ENCODE results near the gene DYNLT5. TPM values are rescaled to one million over a fixed set of nuclear protein-coding genes. Genes with fewer than 3 reads are reported as not detected.
A peak's percentile ranks its signal among the peaks of the same experiment; 100 is the strongest.
"Not testable (repeated sequence)": the region's sequence is repeated elsewhere in the genome, so short reads cannot be mapped to it uniquely, and the experiment has no call there.

Gene DYNLT5
- not detected for polyA plus RNA-seq (2012; ENCODE audit: missing spikeins)

GRCh38 chr1:66752000-66752592, at the start of gene DYNLT5:
Gene DYNLT5 (plus strand): TSS chr1:66752459. CDS start chr1:66754659, 2,200 bp downstream.
- FAIRE-seq (no peak), DNase-seq (ENCODE audit: insufficient read length) (no peak)
- no peak for TF ChIP-seq POLR2A (IDR thresholded peaks at IDR 0.05; ENCODE audit: low read depth, low read length)
- TF ChIP-seq TAF1 (IDR thresholded peaks at IDR 0.05; ENCODE audit: borderline replicate concordance, low read depth, low read length): no peak
- TF ChIP-seq POLR2AphosphoS5 (IDR thresholded peaks at IDR 0.05; ENCODE audit: low read depth, low read length): no peak

- no peak for FAIRE-seq
- no peak for DNase-seq (ENCODE audit: insufficient read length)
- TF ChIP-seq POLR2A (IDR thresholded peaks at IDR 0.05; ENCODE audit: low read depth, low read length) (no peak), POLR2AphosphoS5 (IDR thresholded peaks at IDR 0.05; ENCODE audit: low read depth, low read length) (no peak), TAF1 (IDR thresholded peaks at IDR 0.05; ENCODE audit: borderline replicate concordance, low read depth, low read length) (no peak)
These were observed 47.9 kb upstream of the DYNLT5 start for GRCh38 chr1:66704177-66704875.

- DNase-seq (ENCODE audit: insufficient read length) (no peak), FAIRE-seq (no peak)
- TF ChIP-seq POLR2AphosphoS5 (IDR thresholded peaks at IDR 0.05; ENCODE audit: low read depth, low read length) (no peak), POLR2A (IDR thresholded peaks at IDR 0.05; ENCODE audit: low read depth, low read length) (no peak), TAF1 (IDR thresholded peaks at IDR 0.05; ENCODE audit: borderline replicate concordance, low read depth, low read length) (no peak)
These were observed 47.1 kb upstream of the DYNLT5 start for GRCh38 chr1:66705110-66705509.

- DNase-seq (ENCODE audit: insufficient read length) (no peak), FAIRE-seq (no peak)
- TF ChIP-seq POLR2AphosphoS5 (IDR thresholded peaks at IDR 0.05; ENCODE audit: low read depth, low read length) (no peak), POLR2A (IDR thresholded peaks at IDR 0.05; ENCODE audit: low read depth, low read length) (no peak), TAF1 (IDR thresholded peaks at IDR 0.05; ENCODE audit: borderline replicate concordance, low read depth, low read length) (no peak)
These were observed 40.8 kb upstream of the DYNLT5 start for GRCh38 chr1:66711420-66711819.

GRCh38 chr1:66712839-66713238, 39.4 kb upstream of the DYNLT5 start:
- DNase-seq (ENCODE audit: insufficient read length): no peak
- TF ChIP-seq POLR2AphosphoS5 (IDR thresholded peaks at IDR 0.05; ENCODE audit: low read depth, low read length) (no peak), TAF1 (IDR thresholded peaks at IDR 0.05; ENCODE audit: borderline replicate concordance, low read depth, low read length) (no peak), POLR2A (IDR thresholded peaks at IDR 0.05; ENCODE audit: low read depth, low read length) (no peak)
- FAIRE-seq: no peak

GRCh38 chr1:66723985-66724384, 28.3 kb upstream of the DYNLT5 start:
- no peak for DNase-seq (ENCODE audit: insufficient read length)
- no peak for FAIRE-seq
- TF ChIP-seq TAF1 (IDR thresholded peaks at IDR 0.05; ENCODE audit: borderline replicate concordance, low read depth, low read length) (no peak), POLR2A (IDR thresholded peaks at IDR 0.05; ENCODE audit: low read depth, low read length) (no peak), POLR2AphosphoS5 (IDR thresholded peaks at IDR 0.05; ENCODE audit: low read depth, low read length) (no peak)

- TF ChIP-seq TAF1 (IDR thresholded peaks at IDR 0.05; ENCODE audit: borderline replicate concordance, low read depth, low read length): no peak
- no peak for TF ChIP-seq POLR2AphosphoS5 (IDR thresholded peaks at IDR 0.05; ENCODE audit: low read depth, low read length)
- no peak for TF ChIP-seq POLR2A (IDR thresholded peaks at IDR 0.05; ENCODE audit: low read depth, low read length)
- no peak for DNase-seq (ENCODE audit: insufficient read length)
- FAIRE-seq: peak; percentile 73
These were observed 26.2 kb upstream of the DYNLT5 start for GRCh38 chr1:66725885-66726665.

GRCh38 chr1:66728021-66728420, 24.2 kb upstream of the DYNLT5 start:
- TF ChIP-seq POLR2A (IDR thresholded peaks at IDR 0.05; ENCODE audit: low read depth, low read length) (no peak), POLR2AphosphoS5 (IDR thresholded peaks at IDR 0.05; ENCODE audit: low read depth, low read length) (no peak), TAF1 (IDR thresholded peaks at IDR 0.05; ENCODE audit: borderline replicate concordance, low read depth, low read length) (no peak)
- FAIRE-seq: no peak
- no peak for DNase-seq (ENCODE audit: insufficient read length)

- DNase-seq (ENCODE audit: insufficient read length); FAIRE-seq: not testable (repeated sequence)
These were observed 23.5 kb upstream of the DYNLT5 start for GRCh38 chr1:66728716-66729115.

- TF ChIP-seq POLR2A (IDR thresholded peaks at IDR 0.05; ENCODE audit: low read depth, low read length) (no peak), POLR2AphosphoS5 (IDR thresholded peaks at IDR 0.05; ENCODE audit: low read depth, low read length) (no peak), TAF1 (IDR thresholded peaks at IDR 0.05; ENCODE audit: borderline replicate concordance, low read depth, low read length) (no peak)
- DNase-seq (ENCODE audit: insufficient read length) (no peak), FAIRE-seq (no peak)
These were observed 23.1 kb upstream of the DYNLT5 start for GRCh38 chr1:66729119-66729518.

GRCh38 chr1:66729523-66729922, 22.7 kb upstream of the DYNLT5 start:
- FAIRE-seq: no peak

GRCh38 chr1:66730462-66730861, 21.8 kb upstream of the DYNLT5 start:
- FAIRE-seq: no peak
- DNase-seq (ENCODE audit: insufficient read length): no peak
- TF ChIP-seq POLR2AphosphoS5 (IDR thresholded peaks at IDR 0.05; ENCODE audit: low read depth, low read length) (no peak), POLR2A (IDR thresholded peaks at IDR 0.05; ENCODE audit: low read depth, low read length) (no peak), TAF1 (IDR thresholded peaks at IDR 0.05; ENCODE audit: borderline replicate concordance, low read depth, low read length) (no peak)

More at GRCh38 chr1:66729523-66729922, 22.7 kb upstream of the DYNLT5 start:
- DNase-seq (ENCODE audit: insufficient read length): no peak
- TF ChIP-seq POLR2AphosphoS5 (IDR thresholded peaks at IDR 0.05; ENCODE audit: low read depth, low read length) (no peak), POLR2A (IDR thresholded peaks at IDR 0.05; ENCODE audit: low read depth, low read length) (no peak)

Data from GM12892 (cell line).